Karpas-422 (cell line): ENCODE measurements around the gene SRI. TPM values are rescaled to one million over a fixed set of nuclear protein-coding genes. Genes with fewer than 3 reads are reported as not detected.

Source experiments
- DNase-seq: peaks from one replicate; pipeline ENCODE4 v3.0.0-alpha.2; 2015
- H2AFZ ChIP-seq: fragments of 200-600 bp; sonication (generic); 2 replicates; pipeline ENCODE4 v1.6.1; 2014; ENCODE audit warnings: antibody characterized with exemption, low read length, mixed read lengths
- H3K27ac ChIP-seq: fragments of 200-600 bp; sonication (generic); 2 replicates; pipeline ENCODE4 v1.5.1; 2014; ENCODE audit warnings: mild to moderate bottlenecking, low read length, moderate library complexity
- H3K27me3 ChIP-seq: fragments of 200-600 bp; sonication (generic); 2 replicates; pipeline ENCODE4 v1.6.1; 2014; ENCODE audit warnings: low read length, mixed read lengths
- H3K36me3 ChIP-seq: fragments of 200-600 bp; sonication (generic); 2 replicates; pipeline ENCODE4 v1.6.1; 2014; ENCODE audit warnings: low read length, mixed read lengths; ENCODE audit not compliant: insufficient read depth
- H3K4me1 ChIP-seq: fragments of 200-600 bp; sonication (generic); 2 replicates; pipeline ENCODE4 v1.6.1; 2014; ENCODE audit warnings: mild to moderate bottlenecking, low read length, mixed read lengths
- H3K4me2 ChIP-seq: fragments of 200-600 bp; sonication (generic); 2 replicates; pipeline ENCODE4 v1.6.1; 2014; ENCODE audit warnings: low read length, low read depth, mild to moderate bottlenecking; ENCODE audit not compliant: poor library complexity, severe bottlenecking
- H3K4me3 ChIP-seq: fragments of 200-600 bp; sonication (generic); 2 replicates; pipeline ENCODE4 v1.5.1; 2014; ENCODE audit warnings: mild to moderate bottlenecking, antibody characterized with exemption, low read length, mixed read lengths
- H3K79me2 ChIP-seq: fragments of 200-600 bp; sonication (generic); 2 replicates; pipeline ENCODE4 v1.6.1; 2014; ENCODE audit warnings: mild to moderate bottlenecking, low read length, mixed read lengths
- H3K9ac ChIP-seq: fragments of 200-600 bp; sonication (generic); 2 replicates; pipeline ENCODE4 v1.6.0; 2014; ENCODE audit warnings: low read length
- H3K9me2 ChIP-seq: fragments of 200-600 bp; sonication (generic), shearing (Covaris generic); replicated peaks from 2 replicates; pipeline ENCODE4 v1.6.0; 2014; ENCODE audit warnings: mild to moderate bottlenecking, low read length, moderate library complexity; ENCODE audit not compliant: insufficient read depth
- H3K9me3 ChIP-seq: fragments of 300-700, 200-600 bp; sonication (generic); 2 replicates; pipeline ENCODE4 v1.6.1; 2014; ENCODE audit warnings: low read length, mixed read lengths
- H4K20me1 ChIP-seq: fragments of 200-600 bp; sonication (generic); 2 replicates; pipeline ENCODE4 v1.6.1; 2014; ENCODE audit warnings: mild to moderate bottlenecking, antibody characterized with exemption, low read length, low read depth; ENCODE audit not compliant: insufficient read depth
- total RNA-seq: library from RNA; depleted of rRNA; stranded (reverse); fragments of >200 nt; shearing (Covaris generic); gene quantifications from 2 replicates; pipeline ENCODE4 v1.2.3, GENCODE V29; 2014; ENCODE audit warnings: low replicate concordance

SRI gene
- total RNA-seq, 1 experiment from 2014 or later, result 92.5 TPM

GRCh38 chr7:88233828-88234227 is 14.0 kb upstream of the SRI start:
- Histone ChIP-seq H4K20me1 (no peaks in the 10 kb centered on the region), H3K4me3 (no peak overlapping the region), H3K4me2 (no peak overlapping the region), H3K9me2 (no peaks in the 10 kb centered on the region), H2AFZ (no peak overlapping the region), H3K79me2 (no peaks in the 10 kb centered on the region), H3K9me3 (no peaks in the 10 kb centered on the region), H3K27me3 (no peaks in the 10 kb centered on the region), H3K27ac (no peak overlapping the region), H3K4me1 (no peaks in the 10 kb centered on the region), H3K9ac (no peak overlapping the region), H3K36me3 (no peaks in the 10 kb centered on the region)
- DNase-seq, result no peak

- H3K4me1 ChIP-seq, result no peaks in the 10 kb centered on the region
- H3K36me3 ChIP-seq, result no peaks in the 10 kb centered on the region
- no peak overlapping the region for H3K4me3 ChIP-seq
- H3K27ac ChIP-seq, result no peak overlapping the region
- H3K9ac ChIP-seq, result no peak overlapping the region
- no peak overlapping the region for H3K4me2 ChIP-seq
- no peaks in the 10 kb centered on the region for H4K20me1 ChIP-seq
- H3K9me2 ChIP-seq, result no peaks in the 10 kb centered on the region
- H2AFZ ChIP-seq, result no peak overlapping the region
- no peaks in the 10 kb centered on the region; the same call in 1 of the 2 replicates for H3K9me3 ChIP-seq
- no peaks in the 10 kb centered on the region for H3K27me3 ChIP-seq
- H3K79me2 ChIP-seq, result no peaks in the 10 kb centered on the region
- DNase-seq, result no peak
These were observed 10.8 kb upstream of the SRI start for GRCh38 chr7:88230646-88231045.

GRCh38 chr7:88229302-88229995 is 9.6 kb upstream of the SRI start:
- no peak for DNase-seq
- Histone ChIP-seq H3K27me3 (no peaks in the 10 kb centered on the region), H3K4me2 (no peak overlapping the region), H3K79me2 (no peaks in the 10 kb centered on the region), H3K9ac (no peak overlapping the region), H2AFZ (no peak overlapping the region), H4K20me1 (no peaks in the 10 kb centered on the region), H3K27ac (no peak overlapping the region), H3K4me3 (no peak overlapping the region), H3K9me2 (no peaks in the 10 kb centered on the region), H3K4me1 (no peaks in the 10 kb centered on the region), H3K9me3 (no peaks in the 10 kb centered on the region; the same call in 1 of the 2 replicates), H3K36me3 (no peaks in the 10 kb centered on the region)

GRCh38 chr7:88226886-88227516 is 7.2 kb upstream of the SRI start:
- H2AFZ ChIP-seq, result no peak overlapping the region
- no peak overlapping the region for H3K9ac ChIP-seq
- H3K27me3 ChIP-seq, result no peaks in the 10 kb centered on the region
- H3K27ac ChIP-seq, result no peak overlapping the region
- no peaks in the 10 kb centered on the region for H3K9me2 ChIP-seq
- H3K4me3 ChIP-seq, result no peak overlapping the region
- H3K4me2 ChIP-seq, result no peak overlapping the region
- H4K20me1 ChIP-seq, result no peaks in the 10 kb centered on the region
- no peaks in the 10 kb centered on the region for H3K4me1 ChIP-seq
- no peak for DNase-seq
- H3K79me2 ChIP-seq, result no peaks in the 10 kb centered on the region
- H3K9me3 ChIP-seq, result no peaks in the 10 kb centered on the region; the same call in 1 of the 2 replicates
- H3K36me3 ChIP-seq, result no peaks in the 10 kb centered on the region

GRCh38 chr7:88226201-88226600 is 6.4 kb upstream of the SRI start:
- H4K20me1 ChIP-seq, result no peaks in the 10 kb centered on the region
- no peak overlapping the region for H3K4me2 ChIP-seq
- DNase-seq, result no peak
- H3K9me2 ChIP-seq, result no peaks in the 10 kb centered on the region
- no peaks in the 10 kb centered on the region for H3K36me3 ChIP-seq
- no peaks in the 10 kb centered on the region for H3K79me2 ChIP-seq
- no peak overlapping the region for H2AFZ ChIP-seq
- peaks cover 1% of the 10 kb centered on the region; the same call in 1 of the 2 replicates for H3K4me1 ChIP-seq
- H3K9ac ChIP-seq, result no peak overlapping the region
- no peaks in the 10 kb centered on the region for H3K27me3 ChIP-seq
- H3K27ac ChIP-seq, result no peak overlapping the region
- H3K9me3 ChIP-seq, result no peaks in the 10 kb centered on the region; the same call in 1 of the 2 replicates
- no peak overlapping the region for H3K4me3 ChIP-seq

GRCh38 chr7:88224601-88225275 is 4.9 kb upstream of the SRI start:
- Histone ChIP-seq H4K20me1 (no peaks in the 10 kb centered on the region), H2AFZ (no peak overlapping the region), H3K27me3 (no peaks in the 10 kb centered on the region), H3K4me1 (peaks cover 12% of the 10 kb centered on the region), H3K4me2 (no peak overlapping the region), H3K4me3 (no peak overlapping the region), H3K9ac (no peak overlapping the region), H3K9me2 (no peaks in the 10 kb centered on the region), H3K79me2 (no peaks in the 10 kb centered on the region; the same call in 1 of the 2 replicates), H3K9me3 (no peaks in the 10 kb centered on the region; the same call in 1 of the 2 replicates), H3K36me3 (no peaks in the 10 kb centered on the region), H3K27ac (no peak overlapping the region)
- no peak for DNase-seq

GRCh38 chr7:88223265-88223664 is 3.4 kb upstream of the SRI start:
- Histone ChIP-seq H3K27me3 (no peaks in the 10 kb centered on the region), H3K9ac (no peak overlapping the region), H3K79me2 (peaks cover 14% of the 10 kb centered on the region), H2AFZ (no peak overlapping the region), H3K9me2 (no peaks in the 10 kb centered on the region), H4K20me1 (no peaks in the 10 kb centered on the region; the same call in 1 of the 2 replicates), H3K36me3 (no peaks in the 10 kb centered on the region), H3K4me3 (no peak overlapping the region), H3K4me1 (peaks cover 15% of the 10 kb centered on the region), H3K9me3 (no peaks in the 10 kb centered on the region; the same call in 1 of the 2 replicates), H3K4me2 (no peak overlapping the region), H3K27ac (no peak overlapping the region)
- no peak for DNase-seq
